NCI-H2227 (cell line): Measurements from ENCODE around the gene PDCD1LG2.
"Not testable (repeated sequence)": the region's sequence is repeated elsewhere in the genome, so short reads cannot be mapped to it uniquely, and the experiment has no call there.

Source experiments
- DNase-seq: peaks from one replicate; lab custom pipeline; 2025; ENCODE audit not compliant: unreplicated experiment; lab: John Stamatoyannopoulos, UW

The PDCD1LG2 gene

GRCh38 chr9:5510360-5510931, at the start of gene PDCD1LG2:
TSS of gene PDCD1LG2 (plus strand) at chr9:5510531. CDS start at chr9:5522547, 12,016 bp downstream.
- no peak for DNase-seq

- DNase-seq = not testable (repeated sequence)
Observed at GRCh38 chr9:5464831-5465330, 45.5 kb upstream of the PDCD1LG2 start.

- DNase-seq = no peak
Observed at GRCh38 chr9:5466005-5466404, 44.3 kb upstream of the PDCD1LG2 start.

GRCh38 chr9:5466766-5467165, 43.6 kb upstream of the PDCD1LG2 start:
- DNase-seq = no peak

- no peak for DNase-seq
Observed at GRCh38 chr9:5468850-5469249, 41.5 kb upstream of the PDCD1LG2 start.

- no peak for DNase-seq
Observed at GRCh38 chr9:5470122-5470521, 40.2 kb upstream of the PDCD1LG2 start.

GRCh38 chr9:5470816-5471215, 39.5 kb upstream of the PDCD1LG2 start:
- DNase-seq = no peak

- DNase-seq = not testable (repeated sequence)
Observed at GRCh38 chr9:5475611-5476010, 34.7 kb upstream of the PDCD1LG2 start.

- no peak for DNase-seq
Observed at GRCh38 chr9:5478206-5478605, 32.1 kb upstream of the PDCD1LG2 start.

- DNase-seq = no peak
Observed at GRCh38 chr9:5479994-5480694, 30.2 kb upstream of the PDCD1LG2 start.

GRCh38 chr9:5480919-5481318, 29.4 kb upstream of the PDCD1LG2 start:
- DNase-seq = no peak

- DNase-seq = no peak
Observed at GRCh38 chr9:5481322-5482040, 28.9 kb upstream of the PDCD1LG2 start.

GRCh38 chr9:5482194-5482593, 28.1 kb upstream of the PDCD1LG2 start:
- DNase-seq = no peak

- DNase-seq = no peak
Observed at GRCh38 chr9:5483306-5483705, 27.0 kb upstream of the PDCD1LG2 start.

GRCh38 chr9:5485378-5486085, 24.8 kb upstream of the PDCD1LG2 start:
- DNase-seq = no peak

- DNase-seq = no peak
Observed at GRCh38 chr9:5486988-5487387, 23.3 kb upstream of the PDCD1LG2 start.

GRCh38 chr9:5488221-5489008, 21.9 kb upstream of the PDCD1LG2 start:
- DNase-seq = no peak

- no peak for DNase-seq
Observed at GRCh38 chr9:5489630-5490490, 20.5 kb upstream of the PDCD1LG2 start.

- DNase-seq = no peak
Observed at GRCh38 chr9:5492965-5493678, 17.2 kb upstream of the PDCD1LG2 start.
